Caco-2 (cell line): Measurements from ENCODE around the gene ILDR1. TPM values are rescaled to one million over a fixed set of nuclear protein-coding genes. Genes with fewer than 3 reads are reported as not detected.

Source experiments
- BruUV-seq: library from RNA; stranded (reverse); fragments of 400-500 nt; replicated peaks from 2 replicates; lab custom pipeline; 2021; lab: Mats Ljungman, UMichigan
- CTCF ChIA-PET: fragments of 300-600 bp; sonication (Branson Sonifier 250); formaldehyde crosslinking; loops from one replicate; lab custom pipeline; 2022; ENCODE audit warnings: antibody characterized with exemption; lab: Charles Lee
- POLR2A ChIA-PET: fragments of 300-600 bp; sonication (Branson Sonifier 250); formaldehyde crosslinking; loops from one replicate; lab custom pipeline; 2022; ENCODE audit warnings: antibody characterized with exemption; lab: Charles Lee
- DNase-seq, 2 experiments: peaks; one replicate each; pipeline versions ENCODE4 v3.0.0 to v3.0.0-alpha.2; 2020 to 2022
- H3K27me3 ChIP-seq: replicated peaks from 2 replicates; pipeline ENCODE4 v1.6.0; 2011; ENCODE audit warnings: low read length; ENCODE audit not compliant: control insufficient read depth, insufficient read depth
- H3K36me3 ChIP-seq: 2 replicates; pipeline ENCODE4 v1.5.1; 2011; ENCODE audit warnings: low read length; ENCODE audit not compliant: control insufficient read depth, insufficient read depth
- H3K4me1 ChIP-seq: fragments of 250-450 bp; sonication (Bioruptor Pico); 2 replicates; pipeline ENCODE4 v1.5.1; 2020; ENCODE audit warnings: mild to moderate bottlenecking
- H3K4me3 ChIP-seq: 2 replicates; pipeline ENCODE4 v1.5.1; 2011; ENCODE audit warnings: low read depth, mild to moderate bottlenecking, control low read depth, low read length
- H3K9me3 ChIP-seq: fragments of 250-450 bp; sonication (Bioruptor Pico); 2 replicates; pipeline ENCODE4 v1.5.1; 2020; ENCODE audit warnings: mild to moderate bottlenecking, moderate library complexity
- H3K27ac Mint-ChIP-seq: one replicate; pipeline ENCODE4 v1.8.0; 2022; ENCODE audit warnings: mixed read lengths; ENCODE audit not compliant: unreplicated experiment
- H3K27me3 Mint-ChIP-seq: one replicate; pipeline ENCODE4 v1.8.0; 2022; ENCODE audit warnings: mixed read lengths; ENCODE audit not compliant: insufficient read depth, unreplicated experiment
- H3K36me3 Mint-ChIP-seq: one replicate; pipeline ENCODE4 v1.8.0; 2022; ENCODE audit warnings: mild to moderate bottlenecking, mixed read lengths; ENCODE audit not compliant: insufficient read depth, unreplicated experiment
- H3K4me1 Mint-ChIP-seq: one replicate; pipeline ENCODE4 v1.8.0; 2022; ENCODE audit warnings: low read depth, mixed read lengths; ENCODE audit not compliant: unreplicated experiment
- H3K4me3 Mint-ChIP-seq: one replicate; pipeline ENCODE4 v1.8.0; 2022; ENCODE audit warnings: mild to moderate bottlenecking, moderate library complexity, mixed read lengths; ENCODE audit not compliant: unreplicated experiment
- H3K9me3 Mint-ChIP-seq: one replicate; pipeline ENCODE4 v1.8.0; 2022; ENCODE audit warnings: mixed read lengths; ENCODE audit not compliant: unreplicated experiment
- intact Hi-C: fragments of 100-400 bp; cut with micrococcal nuclease; formaldehyde crosslinking; loops from one replicate; pipeline ENCODE4 v1.10.0; 2022; ENCODE audit not compliant: unreplicated experiment
- total RNA-seq: library from RNA; stranded (reverse); gene quantifications from 2 replicates; pipeline ENCODE4 v1.2.3, GENCODE V29; 2022
- TF ChIP-seq, protein P1 (sequence below), 2 experiments: fragments of 200-600 bp in 1 of 2; IDR thresholded peaks; 1 replicate in 1 of 2; 2 replicates in 1 of 2; pipeline versions ENCODE4 v1.5.1 to v1.8.0; 2011 to 2022; ENCODE audit warnings: antibody characterized with exemption in 1 of 2, control low read depth in 1 of 2, inconsistent platforms in 1 of 2, low read depth in 1 of 2, low read length in 1 of 2, mild to moderate bottlenecking in 1 of 2, moderate library complexity in 1 of 2; ENCODE audit not compliant: insufficient read depth in 1 of 2, severe bottlenecking in 1 of 2, unreplicated experiment in 1 of 2

ILDR1 gene
- total RNA-seq, 1 experiment from 2014 or later = 0.25 TPM

DNA sequence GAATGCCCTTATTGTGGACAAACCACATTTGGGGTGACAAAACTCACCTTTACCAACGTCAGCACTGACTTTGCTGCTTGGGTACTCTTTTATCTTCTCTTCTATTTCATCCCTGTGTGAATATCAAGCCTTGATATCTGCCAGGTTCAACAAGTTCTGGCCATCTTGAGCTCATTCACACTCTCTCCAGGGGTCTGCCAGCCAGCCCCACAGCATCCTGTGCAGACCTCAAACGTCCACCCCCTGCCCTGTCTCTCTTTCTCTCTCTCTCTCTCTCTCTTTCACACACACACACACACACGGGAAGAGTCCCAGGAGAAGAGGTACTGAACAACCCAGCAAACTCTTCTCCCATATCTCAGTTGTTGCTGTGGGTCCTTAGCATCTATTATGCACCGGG, 10.7 kb downstream of the ILDR1 start:
- TF ChIP-seq, protein P1, sequence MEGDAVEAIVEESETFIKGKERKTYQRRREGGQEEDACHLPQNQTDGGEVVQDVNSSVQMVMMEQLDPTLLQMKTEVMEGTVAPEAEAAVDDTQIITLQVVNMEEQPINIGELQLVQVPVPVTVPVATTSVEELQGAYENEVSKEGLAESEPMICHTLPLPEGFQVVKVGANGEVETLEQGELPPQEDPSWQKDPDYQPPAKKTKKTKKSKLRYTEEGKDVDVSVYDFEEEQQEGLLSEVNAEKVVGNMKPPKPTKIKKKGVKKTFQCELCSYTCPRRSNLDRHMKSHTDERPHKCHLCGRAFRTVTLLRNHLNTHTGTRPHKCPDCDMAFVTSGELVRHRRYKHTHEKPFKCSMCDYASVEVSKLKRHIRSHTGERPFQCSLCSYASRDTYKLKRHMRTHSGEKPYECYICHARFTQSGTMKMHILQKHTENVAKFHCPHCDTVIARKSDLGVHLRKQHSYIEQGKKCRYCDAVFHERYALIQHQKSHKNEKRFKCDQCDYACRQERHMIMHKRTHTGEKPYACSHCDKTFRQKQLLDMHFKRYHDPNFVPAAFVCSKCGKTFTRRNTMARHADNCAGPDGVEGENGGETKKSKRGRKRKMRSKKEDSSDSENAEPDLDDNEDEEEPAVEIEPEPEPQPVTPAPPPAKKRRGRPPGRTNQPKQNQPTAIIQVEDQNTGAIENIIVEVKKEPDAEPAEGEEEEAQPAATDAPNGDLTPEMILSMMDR (IDR thresholded peaks at IDR 0.05; ENCODE audit: insufficient read depth in 1 of 2, low read depth in 1 of 2, low read length in 1 of 2, severe bottlenecking in 1 of 2, unreplicated experiment in 1 of 2) = no peak
- no peak overlapping the region for H3K27ac Mint-ChIP-seq
- H3K9me3 ChIP-seq = no peaks in the 10 kb centered on the region
- DNase-seq = no peak
- ChIA-PET POLR2A (no interaction called here), CTCF (no interaction called here)
- intact Hi-C loops = no loop called here
- no peaks in the 10 kb centered on the region for H3K4me1 ChIP-seq
- H3K36me3 Mint-ChIP-seq = no peaks in the 10 kb centered on the region
- no TSS peak for BruUV-seq
- no peaks in the 10 kb centered on the region for H3K9me3 Mint-ChIP-seq
- peaks cover 15% of the 10 kb centered on the region for H3K27me3 Mint-ChIP-seq
- no peak overlapping the region for H3K4me3 ChIP-seq
- no peaks in the 10 kb centered on the region for H3K27me3 ChIP-seq
- peaks cover 7% of the 10 kb centered on the region for H3K4me1 Mint-ChIP-seq
- no peak overlapping the region for H3K4me3 Mint-ChIP-seq
- H3K36me3 ChIP-seq = no peaks in the 10 kb centered on the region

- CTCF ChIA-PET = no interaction called here
- DNase-seq = no peak
- BruUV-seq = no TSS peak
- H3K4me1 Mint-ChIP-seq = peaks cover 7% of the 10 kb centered on the region
- H3K27ac Mint-ChIP-seq = no peak overlapping the region
- Histone ChIP-seq H3K4me3 (no peak overlapping the region), H3K9me3 (no peaks in the 10 kb centered on the region), H3K4me1 (no peaks in the 10 kb centered on the region), H3K36me3 (no peaks in the 10 kb centered on the region), H3K27me3 (no peaks in the 10 kb centered on the region)
- H3K36me3 Mint-ChIP-seq = no peaks in the 10 kb centered on the region
- no peak overlapping the region for H3K4me3 Mint-ChIP-seq
- H3K9me3 Mint-ChIP-seq = no peaks in the 10 kb centered on the region
- intact Hi-C loops = no loop called here
- POLR2A ChIA-PET = no interaction called here
- TF ChIP-seq, protein P1 (IDR thresholded peaks at IDR 0.05; ENCODE audit: insufficient read depth in 1 of 2, low read depth in 1 of 2, low read length in 1 of 2, severe bottlenecking in 1 of 2, unreplicated experiment in 1 of 2) = no peak
- H3K27me3 Mint-ChIP-seq = peaks cover 10% of the 10 kb centered on the region
These were observed 11.5 kb downstream of the ILDR1 start for GRCh38 chr3:122010506-122010905.

- Mint-ChIP-seq H3K36me3 (no peaks in the 10 kb centered on the region), H3K9me3 (no peaks in the 10 kb centered on the region), H3K27ac (no peak overlapping the region), H3K27me3 (peaks cover 7% of the 10 kb centered on the region), H3K4me1 (peaks cover 13% of the 10 kb centered on the region), H3K4me3 (no peak overlapping the region)
- POLR2A ChIA-PET = no interaction called here
- TF ChIP-seq, protein P1 (IDR thresholded peaks at IDR 0.05; ENCODE audit: insufficient read depth in 1 of 2, low read depth in 1 of 2, low read length in 1 of 2, severe bottlenecking in 1 of 2, unreplicated experiment in 1 of 2) = no peak
- CTCF ChIA-PET = interaction anchor here (1.2 kb wide), 1 partner anchor 94 kb away, joined by 3 read pairs; no protein-coding TSS in a partner anchor
- H3K27me3 ChIP-seq = no peaks in the 10 kb centered on the region
- H3K4me3 ChIP-seq = no peak overlapping the region
- H3K9me3 ChIP-seq = no peaks in the 10 kb centered on the region
- H3K4me1 ChIP-seq = no peaks in the 10 kb centered on the region
- BruUV-seq = no TSS peak
- intact Hi-C loops = no loop called here
- no peak for DNase-seq
- H3K36me3 ChIP-seq = no peaks in the 10 kb centered on the region
These were observed 13.9 kb downstream of the ILDR1 start for GRCh38 chr3:122008166-122008565.
